Activated gamma-delta T cell treated with Interleukin-2 at 50 U/mL for 16 hours (primary cell): ENCODE data around the gene SEC22B.
"Not testable (repeated sequence)": the region's sequence is repeated elsewhere in the genome, so short reads cannot be mapped to it uniquely, and the experiment has no call there.

ENCODE experiments used
- DNase-seq: peaks from one replicate; pipeline ENCODE4 v3.0.0-alpha.2; 2020

SEC22B gene

GRCh38 chr1:120176092-120176855 is at the start of gene SEC22B:
Gene SEC22B (minus strand): TSS chr1:120176520. CDS start chr1:120176381, 139 bp downstream.
- peak; percentile 85 for DNase-seq

- not testable (repeated sequence) for DNase-seq
These were observed 41.6 kb upstream of the SEC22B start for GRCh38 chr1:120217933-120218332.

- DNase-seq, result not testable (repeated sequence)
These were observed 41.0 kb upstream of the SEC22B start for GRCh38 chr1:120217175-120217929.

- not testable (repeated sequence) for DNase-seq
These were observed 37.3 kb upstream of the SEC22B start for GRCh38 chr1:120213606-120214005.

GRCh38 chr1:120210754-120211153 is 34.4 kb upstream of the SEC22B start:
- DNase-seq, result not testable (repeated sequence)

- DNase-seq, result not testable (repeated sequence)
These were observed 20.8 kb upstream of the SEC22B start for GRCh38 chr1:120196863-120197775.

- not testable (repeated sequence) for DNase-seq
These were observed 12.3 kb upstream of the SEC22B start for GRCh38 chr1:120188626-120189025.

GRCh38 chr1:120182176-120182707 is 5.9 kb upstream of the SEC22B start:
- not testable (repeated sequence) for DNase-seq

- not testable (repeated sequence) for DNase-seq
These were observed 3.7 kb upstream of the SEC22B start for GRCh38 chr1:120179811-120180690.

- DNase-seq, result no peak
These were observed 2.8 kb upstream of the SEC22B start for GRCh38 chr1:120178799-120179756.

GRCh38 chr1:120178058-120178457 is 1.7 kb upstream of the SEC22B start:
- not testable (repeated sequence) for DNase-seq

GRCh38 chr1:120175688-120176087 is 632 bp downstream of the SEC22B start:
- not testable (repeated sequence) for DNase-seq

GRCh38 chr1:120164761-120165160 is 11.6 kb downstream of the SEC22B start:
- not testable (repeated sequence) for DNase-seq

GRCh38 chr1:120162015-120162414 is 14.3 kb downstream of the SEC22B start:
- not testable (repeated sequence) for DNase-seq

GRCh38 chr1:120158495-120158894 is 17.8 kb downstream of the SEC22B start:
- not testable (repeated sequence) for DNase-seq

GRCh38 chr1:120158086-120158485 is 18.2 kb downstream of the SEC22B start:
- DNase-seq, result not testable (repeated sequence)

GRCh38 chr1:120150138-120150822 is 26.0 kb downstream of the SEC22B start:
- not testable (repeated sequence) for DNase-seq

- DNase-seq, result not testable (repeated sequence)
These were observed 26.8 kb downstream of the SEC22B start for GRCh38 chr1:120149420-120150059.

- DNase-seq, result not testable (repeated sequence)
These were observed 30.5 kb downstream of the SEC22B start for GRCh38 chr1:120145806-120146205.
